Pancreas (tissue), 10 donors: ENCODE results near the gene HAUS3. TPM values are rescaled to one million over a fixed set of nuclear protein-coding genes. Genes with fewer than 3 reads are reported as not detected.
A peak's percentile ranks its signal among the peaks of the same experiment; 100 is the strongest.

ENCODE experiments used
- ATAC-seq, 4 donors: fragments of 200-7000 bp; cut with Tn5 transposase; one replicate each; pipeline versions ENCODE4 v1.8.0 to v1.9.1; 2020; ENCODE audit warnings: mild to moderate bottlenecking in 4 of 4, moderate library complexity in 4 of 4
- DNase-seq, 6 donors: peaks; one replicate each; pipeline ENCODE4 v3.0.0-alpha.2; 2020
- FAIRE-seq: peaks from 2 replicates; lab custom pipeline; 2012; peaks lifted over from hg19 to GRCh38; lab: Jason Lieb, UNC
- H3K27ac ChIP-seq, 4 donors: fragments of 200-600 bp; sonication (generic); 1 replicate in 3 of 4; 2 replicates in 1 of 4; pipeline versions ENCODE4 v1.5.0 to v1.8.0; 2020
- H3K27me3 ChIP-seq, 4 donors: fragments of 200-600 bp; one replicate each; pipeline ENCODE4 v1.8.0; 2021
- H3K36me3 ChIP-seq, 3 donors: fragments of 200-600 bp; sonication (generic) in 1 of 3; one replicate each; pipeline versions ENCODE4 v1.5.0 to v1.8.0; 2020 to 2021
- H3K4me1 ChIP-seq, 3 donors: fragments of 200-600 bp; one replicate each; pipeline ENCODE4 v1.8.0; 2021
- H3K4me3 ChIP-seq, 4 donors: fragments of 200-600 bp; sonication (generic) in 2 of 4; one replicate each; pipeline versions ENCODE4 v1.5.0 to v1.8.0; 2020 to 2021
- H3K9me3 ChIP-seq, 4 donors: fragments of 200-600 bp; one replicate each; pipeline ENCODE4 v1.8.0; 2021
- CTCF ChIP-seq, 4 donors: fragments of 200-600 bp; sonication (generic) in 3 of 4; IDR thresholded peaks; one replicate each; pipeline versions ENCODE4 v1.5.0 to v1.8.0; 2021; ENCODE audit warnings: antibody characterized with exemption in 4 of 4
- WGBS, 2 donors: extraction: QIAGEN DNeasy Blood & Tissue Kit; methylation state at CpG; one replicate each; pipeline ENCODE4 v1.1.7; 2013; 5-methylcytosine and 5-hydroxymethylcytosine counted together
- intact Hi-C, 3 donors: fragments of 100-400 bp; cut with DNase I; formaldehyde crosslinking; loops; one replicate each; pipeline versions ENCODE4 v1.11.1 to v1.14.2; 2022
- polyA plus RNA-seq, 2 donors: library from polyadenylated mRNA; stranded (reverse); fragments of 200-250 nt; gene quantifications; one replicate each; pipeline ENCODE4 v1.2.3, GENCODE V29; 2013
- total RNA-seq, 6 donors: library from RNA; stranded (reverse); fragmentation: NEBNext Ultra II Directional in 4 of 6; extraction: Animal tissue kit (Norgen Biotek cat#: 25700) in 4 of 6; gene quantifications; one replicate each; pipeline versions ENCODE4 v1.2.1 to v1.2.4, GENCODE V29; 2021 to 2023
- donor health status: healthy with polysubstance abuse.
- donor health status: DM: no; HTN: no; CAD: no; lungs with moderate emphysema.
- donor health status: DM: no; HTN: no; CAD: no.
- donor health status: control.
- donor health status: control.
- donor health status: Bipolar disorder and iron deficiency.
- donor health status: DM: yes; HTN: yes; CAD: no.
- donor health status: DM: no; HTN: no; CAD: no.
- donor health status: DM: no; HTN: no; CAD: no.
- donor health status: DM: yes; HTN: yes; CAD: no.

The HAUS3 gene
- total and polyA plus RNA-seq, 8 donors: 4.1 to 9.6 (median 6.2) TPM

- H3K9me3 ChIP-seq: no peaks in the 10 kb centered on the region
- no peak overlapping the region for H3K4me3 ChIP-seq
- intact Hi-C loops: no loop called here
- no peak for ATAC-seq
- no peak overlapping the region for H3K27ac ChIP-seq
- no peaks in the 10 kb centered on the region for H3K27me3 ChIP-seq
- peak in 2 of 6 donors; percentile 23 to 71 for DNase-seq
- 83 to 85% methylated on average over 18 of the region's 18 CpGs for WGBS, 2 donors
- TF ChIP-seq CTCF (IDR thresholded peaks at IDR 0.05): no peak
- FAIRE-seq: no peak
- H3K4me1 ChIP-seq: peaks cover 0 to 4% (median 0%) of the 10 kb centered on the region in 3 donors
- H3K36me3 ChIP-seq: no peaks in the 10 kb centered on the region
Observed at GRCh38 chr4:2267320-2267811, 25.4 kb upstream of the HAUS3 start.

GRCh38 chr4:2266821-2267220, 24.9 kb upstream of the HAUS3 start:
- no peaks in the 10 kb centered on the region for H3K9me3 ChIP-seq
- peak in 1 of 6 donors; percentile 8 for DNase-seq
- intact Hi-C loops: no loop called here
- H3K4me3 ChIP-seq: no peak overlapping the region
- H3K36me3 ChIP-seq: no peaks in the 10 kb centered on the region
- no peak overlapping the region for H3K27ac ChIP-seq
- H3K27me3 ChIP-seq: no peaks in the 10 kb centered on the region
- FAIRE-seq: no peak
- no peak for TF ChIP-seq CTCF (IDR thresholded peaks at IDR 0.05)
- 80 to 82% methylated on average over 5 of the region's 5 CpGs for WGBS, 2 donors
- ATAC-seq: no peak
- peaks cover 0 to 4% (median 0%) of the 10 kb centered on the region in 3 donors for H3K4me1 ChIP-seq

- no peak for FAIRE-seq
- H3K27me3 ChIP-seq: no peaks in the 10 kb centered on the region
- no peaks in the 10 kb centered on the region for H3K9me3 ChIP-seq
- no peaks in the 10 kb centered on the region for H3K36me3 ChIP-seq
- no peak for TF ChIP-seq CTCF (IDR thresholded peaks at IDR 0.05)
- H3K4me3 ChIP-seq: no peak overlapping the region
- no peak overlapping the region for H3K27ac ChIP-seq
- 47 to 52% methylated on average over 8 of the region's 8 CpGs for WGBS, 2 donors
- no peak for ATAC-seq
- peak in 2 of 6 donors; percentile 46 to 47 for DNase-seq
- intact Hi-C loops: no loop called here
- peaks cover 0 to 4% (median 0%) of the 10 kb centered on the region in 3 donors for H3K4me1 ChIP-seq
Observed at GRCh38 chr4:2266181-2266580, 24.3 kb upstream of the HAUS3 start.

- Histone ChIP-seq H3K4me1 (peaks cover 0 to 7% (median 1%) of the 10 kb centered on the region in 3 donors), H3K36me3 (no peaks in the 10 kb centered on the region), H3K9me3 (no peaks in the 10 kb centered on the region), H3K27ac (no peak overlapping the region), H3K27me3 (no peaks in the 10 kb centered on the region), H3K4me3 (no peak overlapping the region)
- intact Hi-C loops: no loop called here
- FAIRE-seq (no peak), DNase-seq (peak in 2 of 6 donors; percentile 26 to 55), ATAC-seq (no peak)
- WGBS, 2 donors: 86 to 94% methylated on average over 19 of the region's 19 CpGs
- TF ChIP-seq CTCF (IDR thresholded peaks at IDR 0.05): no peak
Observed at GRCh38 chr4:2265113-2266110, 23.5 kb upstream of the HAUS3 start.
